ENCODE measurements around the gene CASK. TPM values are rescaled to one million over a fixed set of nuclear protein-coding genes. Genes with fewer than 3 reads are reported as not detected.

CASK gene
- total RNA-seq, 2 donors from 2014 or later = 90.8 to 107 TPM

- no peak overlapping the region for H3K9ac ChIP-seq (ENCODE audit: low read depth in 2 of 2, low read length in 2 of 2)
- no peaks in the 10 kb centered on the region for H3K9me3 ChIP-seq
- DNase-seq = no peak
- peak overlapping the region; percentile 19 for H3K27ac ChIP-seq
- no peaks in the 10 kb centered on the region for H3K4me1 ChIP-seq
- no peak overlapping the region for H3K4me3 ChIP-seq
- H3K36me3 ChIP-seq = no peaks in the 10 kb centered on the region
- TF ChIP-seq CTCF (IDR thresholded peaks at IDR 0.05) = no peak
- intact Hi-C loops (cut with DNase I) = no loop called here
- no peaks in the 10 kb centered on the region for H3K27me3 ChIP-seq
Observed at GRCh38 chrX:41561045-41561444, 362.3 kb downstream of the CASK start.

- TF ChIP-seq CTCF (IDR thresholded peaks at IDR 0.05) = no peak
- peak overlapping the region; percentile 19 for H3K27ac ChIP-seq
- H3K9ac ChIP-seq (ENCODE audit: low read depth in 2 of 2, low read length in 2 of 2) = no peak overlapping the region
- H3K9me3 ChIP-seq = no peaks in the 10 kb centered on the region
- H3K27me3 ChIP-seq = no peaks in the 10 kb centered on the region
- no peaks in the 10 kb centered on the region for H3K4me1 ChIP-seq
- no peak overlapping the region for H3K4me3 ChIP-seq
- intact Hi-C loops (cut with DNase I) = no loop called here
- H3K36me3 ChIP-seq = no peaks in the 10 kb centered on the region
- no peak for DNase-seq
Observed at GRCh38 chrX:41559235-41560052, 363.9 kb downstream of the CASK start.

- intact Hi-C loops (cut with DNase I) = no loop called here
- Histone ChIP-seq H3K4me1 (no peaks in the 10 kb centered on the region), H3K27me3 (no peaks in the 10 kb centered on the region), H3K9ac (ENCODE audit: low read depth in 2 of 2, low read length in 2 of 2) (no peak overlapping the region), H3K27ac (no peak overlapping the region), H3K9me3 (no peaks in the 10 kb centered on the region), H3K4me3 (no peak overlapping the region), H3K36me3 (no peaks in the 10 kb centered on the region)
- DNase-seq = no peak
- TF ChIP-seq CTCF (IDR thresholded peaks at IDR 0.05) = no peak
Observed at GRCh38 chrX:41558531-41558930, 364.8 kb downstream of the CASK start.

GRCh38 chrX:41556958-41557357 lies 366.4 kb downstream of the CASK start:
- Histone ChIP-seq H3K4me1 (no peaks in the 10 kb centered on the region), H3K27ac (no peak overlapping the region), H3K4me3 (no peak overlapping the region), H3K9ac (ENCODE audit: low read depth in 2 of 2, low read length in 2 of 2) (no peak overlapping the region), H3K9me3 (no peaks in the 10 kb centered on the region), H3K36me3 (no peaks in the 10 kb centered on the region), H3K27me3 (no peaks in the 10 kb centered on the region)
- no peak for TF ChIP-seq CTCF (IDR thresholded peaks at IDR 0.05)
- intact Hi-C loops (cut with DNase I) = no loop called here
- DNase-seq = no peak

GRCh38 chrX:41553688-41554087 lies 369.7 kb downstream of the CASK start:
- Histone ChIP-seq H3K27ac (no peak overlapping the region), H3K36me3 (no peaks in the 10 kb centered on the region), H3K9ac (ENCODE audit: low read depth in 2 of 2, low read length in 2 of 2) (no peak overlapping the region), H3K27me3 (no peaks in the 10 kb centered on the region), H3K4me3 (no peak overlapping the region), H3K9me3 (no peaks in the 10 kb centered on the region), H3K4me1 (no peaks in the 10 kb centered on the region)
- no peak for TF ChIP-seq CTCF (IDR thresholded peaks at IDR 0.05)
- intact Hi-C loops (cut with DNase I) = no loop called here
- DNase-seq = no peak
